Measurements from ENCODE around the gene RPS6KA4. TPM values are rescaled to one million over a fixed set of nuclear protein-coding genes. Genes with fewer than 3 reads are reported as not detected.
A peak's percentile ranks its signal among the peaks of the same experiment; 100 is the strongest.

Gene RPS6KA4
- total and polyA plus RNA-seq, 2 of the 13 experiments (the other 11 are each of a cell fraction or from before 2014, with no cell fraction given), result 8.9 to 14.2 TPM

GRCh38 chr11:64358907-64359711 lies at the start of gene RPS6KA4 (continued):
- TF ChIP-seq ZNF318 (CRISPR knock-in tag; IDR thresholded peaks at IDR 0.05) (no peak), HDAC6 (IDR thresholded peaks at IDR 0.05; ENCODE audit: low read depth, low read length) (no peak), MXD4 (CRISPR knock-in tag; IDR thresholded peaks at IDR 0.05) (no peak), KDM1A (CRISPR knock-in tag; IDR thresholded peaks at IDR 0.05) (no peak), ARNT2 (CRISPR knock-in tag; IDR thresholded peaks at IDR 0.05; ENCODE audit: low read depth) (peak; percentile 32; the same call in 1 of the 2 replicates), SMAD1 (CRISPR knock-in tag; IDR thresholded peaks at IDR 0.05; ENCODE audit: borderline replicate concordance, low read depth) (no peak), ZBTB34 (CRISPR knock-in tag; IDR thresholded peaks at IDR 0.05) (no peak), RFX1 (IDR thresholded peaks at IDR 0.05) (no peak), ZNF296 (CRISPR knock-in tag; conservative IDR thresholded peaks at IDR 0.05) (no peak), ZNF850 (CRISPR knock-in tag; conservative IDR thresholded peaks at IDR 0.05) (no peak), ZFY (CRISPR knock-in tag; IDR thresholded peaks at IDR 0.05) (peak; percentile 82), ARNT (IDR thresholded peaks at IDR 0.05) (no peak), ZNF282 (IDR thresholded peaks at IDR 0.05; ENCODE audit: partially characterized antibody) (no peak), ZNF33B (CRISPR knock-in tag; IDR thresholded peaks at IDR 0.05) (0 out of 2 replicates have a peak, but pooled peaks have one; percentile 30), EHMT2 (IDR thresholded peaks at IDR 0.05; ENCODE audit: borderline replicate concordance, low read depth, low read length) (no peak), TERF1 (CRISPR knock-in tag; IDR thresholded peaks at IDR 0.05) (no peak), ARID2 (CRISPR knock-in tag; IDR thresholded peaks at IDR 0.05; ENCODE audit: borderline replicate concordance) (peak; percentile 66; the same call in 1 of the 2 replicates), GLMP (CRISPR knock-in tag; IDR thresholded peaks at IDR 0.05; ENCODE audit: borderline replicate concordance) (no peak)
